Measurements from ENCODE around the gene MFF. TPM values are rescaled to one million over a fixed set of nuclear protein-coding genes. Genes with fewer than 3 reads are reported as not detected.

Gene MFF
- total RNA-seq, 1 experiment from 2014 or later = 118 TPM

DNA sequence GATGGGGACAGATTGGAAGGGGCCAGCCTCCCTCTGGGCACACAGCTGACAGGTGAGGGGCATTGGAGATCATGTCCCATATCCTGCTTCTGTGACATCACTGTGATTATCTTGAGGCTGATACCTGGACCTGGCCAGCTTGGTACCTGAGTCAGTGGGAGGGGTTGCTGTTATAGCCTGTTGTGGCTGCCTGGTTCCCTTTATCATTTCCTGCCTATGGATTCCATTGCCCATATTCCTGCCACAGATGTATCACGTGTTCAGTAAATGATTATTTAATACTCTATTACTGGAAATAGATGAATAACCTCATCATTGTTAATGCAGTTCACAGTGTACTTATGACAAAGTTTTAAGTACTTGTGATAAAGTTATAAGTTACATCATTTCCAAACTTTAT lies 70.5 kb downstream of the MFF start:
- DNase-seq (ENCODE audit: low read depth) = no peak
- in situ Hi-C loops (cut with HindIII; ENCODE audit: low pct_unique_long_range_greater_than_20kb, low sequenced_read_pairs) = no loop called here

DNA sequence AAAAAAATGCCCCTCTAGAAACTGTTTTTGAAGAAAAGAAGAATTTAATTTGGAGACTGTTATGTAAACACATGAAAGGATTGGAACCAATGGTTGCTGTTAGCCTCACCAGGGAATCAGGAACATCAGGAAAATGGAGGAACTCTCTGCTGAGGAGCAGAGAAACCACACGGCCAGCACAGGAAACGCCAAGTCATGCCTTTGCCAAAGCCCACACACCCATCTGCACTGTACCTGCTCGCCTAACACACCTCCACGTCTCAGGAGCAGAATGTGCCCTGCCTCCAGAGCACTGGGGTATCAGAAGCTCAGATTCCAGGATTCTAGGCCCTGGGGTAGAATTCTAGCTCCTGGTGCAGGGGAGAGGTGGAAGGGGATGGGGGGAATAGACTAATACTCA lies 72.5 kb downstream of the MFF start:
- in situ Hi-C loops (cut with HindIII; ENCODE audit: low pct_unique_long_range_greater_than_20kb, low sequenced_read_pairs) = no loop called here
- no peak for DNase-seq (ENCODE audit: low read depth)

DNA sequence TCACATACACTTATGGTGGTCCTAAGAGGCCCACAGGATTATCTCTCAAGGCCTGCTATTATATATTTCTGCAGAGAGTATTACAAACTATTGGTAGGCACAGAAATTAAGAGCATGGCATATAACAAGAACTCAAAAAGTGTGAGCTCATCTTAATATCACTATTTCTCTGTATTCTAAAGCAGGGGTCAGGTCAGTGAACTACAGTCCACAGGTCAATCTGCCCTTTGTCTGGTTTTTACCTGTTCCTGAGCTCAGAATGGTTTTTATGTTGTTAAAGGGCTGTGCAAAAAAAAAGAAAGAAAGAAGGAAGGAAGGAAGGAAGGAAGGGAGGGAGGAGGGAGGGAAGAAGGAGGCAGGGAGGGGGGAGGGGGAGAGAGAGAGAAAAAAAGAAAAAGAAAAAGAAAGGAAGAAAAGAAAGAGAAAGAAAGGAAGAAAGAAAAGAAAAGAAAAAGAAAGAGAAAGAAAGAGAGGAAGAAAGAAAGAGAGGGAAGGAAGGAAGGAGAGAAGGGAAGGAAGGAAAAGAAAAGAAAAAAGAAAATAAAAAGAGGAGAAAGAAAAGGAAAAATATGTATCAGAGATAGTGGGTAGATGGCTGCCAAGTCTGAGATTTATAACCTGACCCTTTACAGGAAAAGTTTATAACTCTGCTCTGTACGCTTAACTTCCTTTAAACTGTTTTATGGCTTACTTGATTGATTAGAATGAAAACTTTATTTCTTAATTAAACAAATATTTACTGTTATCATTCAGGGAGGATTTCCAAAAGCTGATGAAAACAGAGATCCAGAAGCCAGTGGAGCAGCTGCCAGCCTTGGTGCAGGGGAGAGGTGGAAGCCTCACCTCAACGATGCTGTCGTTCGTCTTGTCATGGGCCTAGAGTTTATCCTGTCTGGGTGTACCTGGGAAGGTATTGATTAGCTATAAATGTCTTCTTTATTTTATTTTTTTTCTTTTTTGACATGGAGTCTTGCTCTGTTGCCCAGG lies 73.9 kb downstream of the MFF start:
- in situ Hi-C loops (cut with HindIII; ENCODE audit: low pct_unique_long_range_greater_than_20kb, low sequenced_read_pairs) = no loop called here

DNA sequence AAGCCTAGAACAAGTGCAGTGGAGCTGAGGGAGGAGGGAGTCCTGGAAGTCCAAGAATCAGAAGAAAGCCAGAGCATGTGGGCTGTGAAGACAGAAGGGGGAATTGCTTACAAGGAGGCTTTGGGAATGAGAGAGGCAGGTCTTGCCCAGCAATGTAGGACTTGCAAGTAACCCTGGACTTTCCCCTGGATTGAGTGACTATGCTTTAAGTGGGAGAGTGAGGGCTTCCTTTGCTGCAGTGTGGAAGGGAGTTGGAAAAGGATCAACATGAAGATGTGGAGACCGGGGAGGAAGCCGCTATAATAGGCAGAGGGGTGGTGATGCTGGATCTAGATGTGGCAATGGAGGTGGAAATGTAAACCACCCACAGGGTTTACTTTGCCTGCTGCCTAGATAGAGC lies 76.5 kb downstream of the MFF start:
- in situ Hi-C loops (cut with HindIII; ENCODE audit: low pct_unique_long_range_greater_than_20kb, low sequenced_read_pairs) = no loop called here
- DNase-seq (ENCODE audit: low read depth) = no peak

More for the DNA sequence above, 73.9 kb downstream of the MFF start:
- no peak for DNase-seq (ENCODE audit: low read depth)

- DNase-seq (ENCODE audit: low read depth) = no peak
- in situ Hi-C loops (cut with HindIII; ENCODE audit: low pct_unique_long_range_greater_than_20kb, low sequenced_read_pairs) = no loop called here
Measured at GRCh38 chr2:227402321-227402720, 77.3 kb downstream of the MFF start.

- DNase-seq (ENCODE audit: low read depth) = no peak
- in situ Hi-C loops (cut with HindIII; ENCODE audit: low pct_unique_long_range_greater_than_20kb, low sequenced_read_pairs) = no loop called here
Measured at GRCh38 chr2:227402959-227403358, 77.9 kb downstream of the MFF start.

DNA sequence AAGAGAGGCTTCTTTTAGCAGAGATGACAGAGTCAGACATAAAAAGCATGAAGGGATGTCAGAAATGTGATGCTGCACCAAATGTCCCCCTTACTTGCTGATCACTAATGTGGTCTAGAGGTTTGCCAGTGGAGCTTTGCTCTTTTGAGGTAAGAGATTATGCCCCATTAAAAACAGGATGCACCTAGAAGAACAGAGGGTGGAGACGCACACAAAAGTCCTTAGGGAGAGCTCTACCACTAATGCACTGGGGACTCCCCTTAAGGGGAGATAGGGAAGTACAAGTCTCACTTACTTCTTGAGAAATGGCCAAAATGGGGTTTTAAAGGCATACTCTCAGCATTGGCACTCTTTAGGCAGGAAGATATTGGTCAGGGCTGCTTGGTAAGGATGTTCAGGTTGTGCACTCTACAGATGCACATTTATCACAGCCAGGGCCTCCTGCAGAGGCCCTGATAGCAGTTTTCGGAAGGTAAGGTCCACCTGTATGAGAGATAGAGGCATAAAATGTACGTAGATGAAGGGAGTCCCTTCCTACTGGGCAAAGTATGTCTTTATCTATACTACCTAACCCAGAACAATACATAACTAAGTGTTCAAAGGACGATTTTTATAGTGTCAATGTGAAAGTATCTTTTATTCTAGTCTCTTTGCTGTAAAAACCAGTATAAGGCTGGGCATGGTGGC lies 79.7 kb downstream of the MFF start:
- no peak for DNase-seq (ENCODE audit: low read depth)
- in situ Hi-C loops (cut with HindIII; ENCODE audit: low pct_unique_long_range_greater_than_20kb, low sequenced_read_pairs) = no loop called here

DNA sequence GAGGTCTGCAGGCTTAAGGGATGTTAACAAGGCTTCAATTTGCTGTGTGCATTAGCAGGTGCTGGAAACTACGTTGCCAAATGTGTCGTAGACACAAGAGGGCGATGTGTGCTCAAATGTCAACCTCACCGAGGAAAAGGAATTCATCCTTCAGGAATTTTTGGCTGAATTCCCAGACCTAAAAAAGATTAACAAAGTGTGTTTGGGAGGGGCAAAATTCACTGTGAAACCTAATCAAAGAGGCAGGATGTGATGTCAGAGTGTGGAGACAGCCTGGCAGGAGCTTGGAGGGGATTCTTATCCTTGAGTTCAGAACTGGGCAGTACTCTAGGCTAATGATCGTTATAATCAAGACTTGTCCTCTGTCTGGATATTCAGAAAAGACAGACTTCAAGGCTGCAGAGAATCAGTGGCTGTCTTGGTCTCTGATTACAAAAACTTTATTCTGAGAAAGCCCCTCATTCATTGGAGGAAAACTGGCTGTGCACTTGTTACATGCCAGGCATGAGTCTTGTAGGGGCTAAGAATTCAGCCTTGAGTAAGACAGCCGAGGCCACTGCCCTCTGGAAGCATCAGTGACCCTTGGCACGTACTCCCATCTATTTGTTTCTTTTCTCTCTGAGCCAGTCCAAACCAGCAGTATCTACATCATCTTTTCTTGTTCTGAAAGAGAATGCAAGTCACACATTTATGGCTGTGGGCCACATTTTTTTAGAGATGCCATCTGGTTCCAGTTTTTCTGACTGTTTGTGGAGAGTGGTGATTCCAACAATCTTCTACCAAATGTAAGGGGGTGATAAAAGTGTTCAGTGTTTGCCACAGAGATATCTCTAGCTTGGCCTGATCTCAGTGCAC lies 81.4 kb downstream of the MFF start:
- in situ Hi-C loops (cut with HindIII; ENCODE audit: low pct_unique_long_range_greater_than_20kb, low sequenced_read_pairs) = no loop called here
- DNase-seq (ENCODE audit: low read depth) = peak; percentile 97

Other genes starting within 250 kb of the MFF start
- gene COL4A4, start 161.0 kb upstream of the MFF start, total RNA-seq (2014; rRNA removed; shearing (Covaris generic); ENCODE audit: low replicate concordance) = 3.3 and 6.3 TPM in 2 replicates
- gene COL4A3, start 160.6 kb upstream of the MFF start, total RNA-seq (2014; rRNA removed; shearing (Covaris generic); ENCODE audit: low replicate concordance) = 3.4 and 3.9 TPM in 2 replicates
- gene TM4SF20, start 54.1 kb downstream of the MFF start, total RNA-seq (2014; rRNA removed; shearing (Covaris generic); ENCODE audit: low replicate concordance) = not detected in 2 replicates
- gene SCYGR1, start 62.7 kb downstream of the MFF start, total RNA-seq (2014; rRNA removed; shearing (Covaris generic); ENCODE audit: low replicate concordance) = not detected in 2 replicates
- 38.1 and 64.9 TPM in 2 replicates for gene AGFG1, start 146.9 kb downstream of the MFF start, total RNA-seq (2014; rRNA removed; shearing (Covaris generic); ENCODE audit: low replicate concordance)